Measurements from ENCODE around the gene CRTAP.

DNA sequence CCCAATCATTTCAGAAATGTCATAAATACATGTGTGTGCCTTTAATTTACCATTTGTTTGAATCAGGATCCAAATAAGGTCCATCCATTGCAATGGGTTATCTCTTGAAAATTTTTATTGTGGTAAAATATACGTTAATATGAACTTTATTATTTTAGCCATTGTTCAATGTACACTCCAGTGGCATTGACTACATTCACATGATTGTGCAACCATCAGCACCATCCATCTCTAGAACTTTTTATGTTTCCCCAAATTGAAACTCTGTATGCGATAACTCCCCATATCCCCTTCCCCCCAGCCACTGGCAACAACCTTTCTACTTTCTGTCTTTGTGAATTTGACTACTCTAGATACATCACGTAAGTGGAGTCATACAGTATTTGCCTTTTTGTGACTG, 12.0 kb downstream of the CRTAP start:
- TF ChIP-seq, protein P1, sequence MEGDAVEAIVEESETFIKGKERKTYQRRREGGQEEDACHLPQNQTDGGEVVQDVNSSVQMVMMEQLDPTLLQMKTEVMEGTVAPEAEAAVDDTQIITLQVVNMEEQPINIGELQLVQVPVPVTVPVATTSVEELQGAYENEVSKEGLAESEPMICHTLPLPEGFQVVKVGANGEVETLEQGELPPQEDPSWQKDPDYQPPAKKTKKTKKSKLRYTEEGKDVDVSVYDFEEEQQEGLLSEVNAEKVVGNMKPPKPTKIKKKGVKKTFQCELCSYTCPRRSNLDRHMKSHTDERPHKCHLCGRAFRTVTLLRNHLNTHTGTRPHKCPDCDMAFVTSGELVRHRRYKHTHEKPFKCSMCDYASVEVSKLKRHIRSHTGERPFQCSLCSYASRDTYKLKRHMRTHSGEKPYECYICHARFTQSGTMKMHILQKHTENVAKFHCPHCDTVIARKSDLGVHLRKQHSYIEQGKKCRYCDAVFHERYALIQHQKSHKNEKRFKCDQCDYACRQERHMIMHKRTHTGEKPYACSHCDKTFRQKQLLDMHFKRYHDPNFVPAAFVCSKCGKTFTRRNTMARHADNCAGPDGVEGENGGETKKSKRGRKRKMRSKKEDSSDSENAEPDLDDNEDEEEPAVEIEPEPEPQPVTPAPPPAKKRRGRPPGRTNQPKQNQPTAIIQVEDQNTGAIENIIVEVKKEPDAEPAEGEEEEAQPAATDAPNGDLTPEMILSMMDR (conservative IDR thresholded peaks at IDR 0.05; ENCODE audit: low read depth, low read length): no peak
- TF ChIP-seq EZH2phosphoT487 (IDR thresholded peaks at IDR 0.05; ENCODE audit: borderline replicate concordance, low read length): no peak
